ENCODE measurements around the gene LTBP1.

DNA sequence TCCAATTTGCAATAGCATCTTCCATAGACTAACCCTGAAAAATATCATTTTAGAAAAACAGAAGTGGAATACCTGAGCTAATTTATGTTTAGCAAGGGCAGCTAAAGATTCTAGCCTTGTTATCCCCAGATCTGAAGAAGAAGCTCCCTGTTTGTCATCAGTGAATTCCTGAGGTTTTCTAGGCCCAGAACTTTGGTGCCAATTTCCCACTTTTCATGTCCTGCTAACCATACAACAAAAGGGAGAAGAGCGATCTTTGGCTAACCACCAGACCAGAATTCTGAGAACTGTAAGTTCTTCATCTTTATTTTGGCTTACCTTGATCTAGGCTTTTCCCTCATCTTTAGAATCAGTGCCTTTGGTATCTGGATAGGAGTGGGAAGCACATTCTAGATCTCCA is 478.4 kb downstream of the LTBP1 start:
- TF ChIP-seq, protein P1, sequence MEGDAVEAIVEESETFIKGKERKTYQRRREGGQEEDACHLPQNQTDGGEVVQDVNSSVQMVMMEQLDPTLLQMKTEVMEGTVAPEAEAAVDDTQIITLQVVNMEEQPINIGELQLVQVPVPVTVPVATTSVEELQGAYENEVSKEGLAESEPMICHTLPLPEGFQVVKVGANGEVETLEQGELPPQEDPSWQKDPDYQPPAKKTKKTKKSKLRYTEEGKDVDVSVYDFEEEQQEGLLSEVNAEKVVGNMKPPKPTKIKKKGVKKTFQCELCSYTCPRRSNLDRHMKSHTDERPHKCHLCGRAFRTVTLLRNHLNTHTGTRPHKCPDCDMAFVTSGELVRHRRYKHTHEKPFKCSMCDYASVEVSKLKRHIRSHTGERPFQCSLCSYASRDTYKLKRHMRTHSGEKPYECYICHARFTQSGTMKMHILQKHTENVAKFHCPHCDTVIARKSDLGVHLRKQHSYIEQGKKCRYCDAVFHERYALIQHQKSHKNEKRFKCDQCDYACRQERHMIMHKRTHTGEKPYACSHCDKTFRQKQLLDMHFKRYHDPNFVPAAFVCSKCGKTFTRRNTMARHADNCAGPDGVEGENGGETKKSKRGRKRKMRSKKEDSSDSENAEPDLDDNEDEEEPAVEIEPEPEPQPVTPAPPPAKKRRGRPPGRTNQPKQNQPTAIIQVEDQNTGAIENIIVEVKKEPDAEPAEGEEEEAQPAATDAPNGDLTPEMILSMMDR (IDR thresholded peaks at IDR 0.05) = no peak
- no peak for TF ChIP-seq POLR2A (IDR thresholded peaks at IDR 0.05)
- no peak for TF ChIP-seq EP300 (IDR thresholded peaks at IDR 0.05; ENCODE audit: low read depth)
- TF ChIP-seq POLR2AphosphoS5 (IDR thresholded peaks at IDR 0.05) = no peak

All from transverse colon (tissue), 4 donors.